HG03342 (cell line): ENCODE measurements around the gene CASZ1.

Experiments
- ATAC-seq: cut with Tn5 transposase; IDR thresholded peaks from one replicate; pipeline ENCODE4 v1.9.1; 2021; ENCODE audit warnings: mild to moderate bottlenecking, moderate library complexity; ENCODE audit not compliant: unreplicated experiment

CASZ1 gene

DNA sequence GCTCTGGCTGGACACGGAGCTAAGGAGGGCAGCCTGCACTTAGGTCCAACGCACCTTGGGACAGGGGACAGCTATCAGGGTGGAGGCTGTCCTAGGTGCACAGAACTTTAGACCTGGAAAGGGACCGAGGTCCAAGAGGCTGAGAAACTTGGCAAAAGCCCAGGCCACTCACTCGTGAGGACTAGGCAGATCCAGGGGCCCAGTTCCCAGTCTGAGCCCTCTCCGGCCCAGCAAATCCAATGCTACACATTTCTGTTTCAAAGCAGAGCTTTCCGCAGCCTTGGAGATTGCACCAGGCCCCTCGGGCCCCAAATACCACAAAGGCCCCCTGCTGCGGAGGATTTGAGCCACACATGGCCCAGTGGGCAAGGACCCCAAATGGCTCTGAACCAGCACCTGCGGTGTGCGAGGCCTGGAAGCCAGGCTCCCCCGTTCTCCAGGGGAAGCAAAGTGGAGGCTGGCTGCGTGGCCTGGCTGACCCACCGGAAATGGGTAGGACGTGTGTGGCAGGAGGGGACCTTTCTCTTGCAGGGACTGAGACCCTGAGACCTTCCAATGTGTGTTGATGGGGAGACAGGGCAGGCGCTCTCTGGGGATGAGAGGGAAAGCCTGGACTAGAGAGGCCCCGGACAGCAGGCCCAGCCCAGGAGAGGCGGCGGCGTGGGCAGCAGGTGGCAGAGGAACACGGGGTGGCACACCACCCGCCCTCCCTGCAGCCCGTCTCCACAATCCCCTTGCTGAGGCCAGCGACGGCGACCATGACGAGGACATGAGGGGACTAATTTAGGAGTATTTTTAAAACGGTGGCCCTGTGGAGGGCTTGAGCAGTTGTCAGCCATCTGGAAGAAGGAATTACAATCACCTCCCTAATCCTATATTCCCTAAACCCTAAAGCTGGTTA is 118.7 kb downstream of the CASZ1 start:
- no peak for ATAC-seq

- ATAC-seq = no peak
Measured at GRCh38 chr1:10676963-10677362, 119.5 kb downstream of the CASZ1 start.

- no peak for ATAC-seq
Measured at GRCh38 chr1:10675813-10676212, 120.6 kb downstream of the CASZ1 start.

GRCh38 chr1:10674700-10675609 is 121.5 kb downstream of the CASZ1 start:
- no peak for ATAC-seq

DNA sequence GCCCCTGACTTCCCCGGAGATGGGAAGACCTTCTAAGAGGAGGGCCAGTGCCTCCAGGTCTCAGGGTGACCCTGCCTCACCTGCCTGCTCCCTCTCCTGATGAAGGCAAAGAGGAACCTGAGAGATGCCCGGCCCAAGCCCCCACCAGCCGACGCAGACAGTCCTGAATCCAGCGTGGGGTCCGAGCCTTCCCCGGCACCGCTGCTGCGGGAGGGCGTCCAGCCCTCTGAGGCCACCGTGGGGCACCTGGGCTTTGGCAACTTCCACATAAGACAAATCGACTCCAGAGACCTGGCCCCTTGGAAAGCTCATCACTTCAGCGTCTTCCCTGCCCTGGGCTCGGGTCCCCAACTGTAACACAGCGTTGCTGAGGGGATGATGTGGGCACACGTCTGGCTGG is 122.2 kb downstream of the CASZ1 start:
- ATAC-seq = no peak

- ATAC-seq = no peak
Measured at GRCh38 chr1:10673109-10673711, 123.2 kb downstream of the CASZ1 start.

DNA sequence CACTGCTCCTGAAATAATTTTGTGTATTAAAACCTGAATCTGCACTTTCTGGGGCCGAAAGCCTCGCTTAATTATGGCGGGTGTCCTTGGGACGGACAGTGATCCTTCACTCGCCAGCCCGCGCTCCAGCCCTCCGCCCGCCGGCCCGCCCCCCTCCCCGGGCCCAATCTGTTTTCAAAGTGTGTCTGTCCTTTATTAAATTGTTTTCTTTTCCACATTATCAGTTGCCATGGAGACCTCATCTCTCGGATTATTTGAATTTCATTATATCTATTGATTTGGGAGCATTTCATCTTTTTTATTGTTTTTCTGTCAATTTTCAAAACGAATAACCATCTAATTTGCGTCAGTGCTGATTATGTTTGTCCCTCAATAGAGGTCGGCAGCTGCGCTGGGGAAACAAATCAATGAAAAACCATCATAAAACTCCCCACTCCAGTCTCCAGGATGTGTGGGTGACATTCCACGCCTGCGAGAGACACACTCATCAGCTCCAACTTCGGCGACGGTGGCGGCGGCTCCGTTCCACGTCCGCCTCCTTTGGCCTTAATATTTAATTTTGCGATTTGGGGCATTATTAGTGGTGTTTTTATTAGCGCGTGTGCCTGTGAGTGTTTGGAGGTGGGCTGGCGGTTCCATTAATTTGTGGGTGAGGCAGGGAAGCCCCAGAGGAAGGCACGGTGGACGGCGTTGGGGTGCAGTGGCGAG is 123.9 kb downstream of the CASZ1 start:
- no peak for ATAC-seq

DNA sequence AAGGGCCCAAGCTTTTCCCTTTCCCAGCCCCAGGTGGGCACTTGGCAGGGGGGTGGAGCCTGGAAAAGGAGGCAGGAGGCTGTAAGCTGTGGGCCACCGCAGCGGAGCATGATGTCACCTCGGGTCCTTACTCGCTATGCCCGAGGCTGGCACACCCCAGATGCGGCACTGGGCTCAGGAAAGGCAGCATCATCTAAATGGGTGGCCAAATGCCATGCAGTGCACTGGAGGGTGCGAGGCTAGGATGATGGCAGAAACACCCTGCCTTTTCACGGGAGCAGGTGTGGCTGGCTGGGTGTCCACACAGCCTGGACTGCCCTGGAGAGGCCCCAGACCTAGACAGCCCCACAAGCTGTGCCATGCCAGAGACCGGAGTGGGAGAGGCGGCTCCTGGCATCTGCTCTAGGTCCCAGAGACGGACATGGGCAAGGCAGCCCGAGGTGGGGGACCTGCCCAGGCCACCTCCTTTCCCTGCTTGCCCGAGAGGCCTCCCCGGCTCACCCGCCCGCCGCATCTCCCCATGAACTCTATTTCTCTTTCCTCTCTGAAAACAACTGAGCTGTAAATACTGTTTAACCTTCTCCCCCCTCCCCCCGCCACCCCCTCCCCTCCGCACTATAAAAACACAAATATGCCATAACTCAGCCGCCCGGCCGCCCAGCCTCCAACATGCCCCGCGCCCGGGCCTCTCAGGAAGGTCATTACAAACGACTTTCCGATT is 124.7 kb downstream of the CASZ1 start:
- ATAC-seq = no peak

- no peak for ATAC-seq
Measured at GRCh38 chr1:10671090-10671489, 125.4 kb downstream of the CASZ1 start.

- ATAC-seq = no peak
Measured at GRCh38 chr1:10670190-10670589, 126.3 kb downstream of the CASZ1 start.

GRCh38 chr1:10669570-10669969 is 126.9 kb downstream of the CASZ1 start:
- no peak for ATAC-seq

GRCh38 chr1:10667861-10668761 is 128.3 kb downstream of the CASZ1 start:
- no peak for ATAC-seq

DNA sequence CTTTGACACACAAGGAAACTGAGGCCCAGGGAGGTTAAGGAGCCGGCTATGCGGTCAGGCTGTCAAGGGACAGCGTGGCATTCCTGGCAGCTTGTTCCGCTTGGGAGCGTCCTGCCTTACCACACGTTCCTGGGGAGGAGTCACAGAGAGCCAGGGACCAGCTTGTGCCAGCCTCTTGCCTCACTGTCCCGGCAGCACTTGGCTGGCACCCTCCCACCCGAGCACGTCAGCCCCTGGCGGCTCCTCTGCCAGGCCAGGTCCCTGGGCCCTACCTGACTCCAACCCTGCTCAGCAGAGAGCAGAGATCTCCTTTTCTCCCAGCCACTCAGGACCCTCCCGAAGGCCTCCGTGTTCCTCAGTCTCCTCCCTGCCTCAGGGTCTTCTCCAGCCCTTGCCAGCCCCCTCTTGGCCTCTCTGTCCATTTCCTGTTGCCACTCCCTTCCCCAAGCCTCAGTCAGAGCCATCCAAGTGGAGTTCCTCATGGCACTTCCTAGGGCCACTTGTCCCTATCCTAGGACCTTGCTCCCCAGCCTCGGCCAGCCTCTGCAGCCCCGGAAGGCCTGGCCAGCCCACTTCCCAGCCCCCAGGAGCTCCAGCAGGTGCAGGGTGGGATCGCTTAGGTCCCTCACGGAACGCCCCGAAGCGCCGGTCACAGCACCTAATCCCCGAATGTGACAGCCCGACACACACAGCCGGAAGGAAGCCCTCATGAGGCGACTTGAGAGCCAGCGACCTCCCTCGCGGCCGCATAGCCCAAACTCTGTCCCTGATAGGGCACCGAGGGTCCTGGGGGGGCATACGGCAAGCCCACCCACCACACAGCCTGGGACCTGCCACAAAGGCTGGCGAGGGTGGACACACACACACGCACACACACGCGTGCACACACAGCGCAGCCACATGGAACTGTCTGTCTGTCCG is 130.3 kb downstream of the CASZ1 start:
- ATAC-seq = no peak

- no peak for ATAC-seq
Measured at GRCh38 chr1:10665226-10665625, 131.2 kb downstream of the CASZ1 start.

- ATAC-seq = no peak
Measured at GRCh38 chr1:10664251-10664650, 132.2 kb downstream of the CASZ1 start.

- no peak for ATAC-seq
Measured at GRCh38 chr1:10663678-10664035, 132.8 kb downstream of the CASZ1 start.

DNA sequence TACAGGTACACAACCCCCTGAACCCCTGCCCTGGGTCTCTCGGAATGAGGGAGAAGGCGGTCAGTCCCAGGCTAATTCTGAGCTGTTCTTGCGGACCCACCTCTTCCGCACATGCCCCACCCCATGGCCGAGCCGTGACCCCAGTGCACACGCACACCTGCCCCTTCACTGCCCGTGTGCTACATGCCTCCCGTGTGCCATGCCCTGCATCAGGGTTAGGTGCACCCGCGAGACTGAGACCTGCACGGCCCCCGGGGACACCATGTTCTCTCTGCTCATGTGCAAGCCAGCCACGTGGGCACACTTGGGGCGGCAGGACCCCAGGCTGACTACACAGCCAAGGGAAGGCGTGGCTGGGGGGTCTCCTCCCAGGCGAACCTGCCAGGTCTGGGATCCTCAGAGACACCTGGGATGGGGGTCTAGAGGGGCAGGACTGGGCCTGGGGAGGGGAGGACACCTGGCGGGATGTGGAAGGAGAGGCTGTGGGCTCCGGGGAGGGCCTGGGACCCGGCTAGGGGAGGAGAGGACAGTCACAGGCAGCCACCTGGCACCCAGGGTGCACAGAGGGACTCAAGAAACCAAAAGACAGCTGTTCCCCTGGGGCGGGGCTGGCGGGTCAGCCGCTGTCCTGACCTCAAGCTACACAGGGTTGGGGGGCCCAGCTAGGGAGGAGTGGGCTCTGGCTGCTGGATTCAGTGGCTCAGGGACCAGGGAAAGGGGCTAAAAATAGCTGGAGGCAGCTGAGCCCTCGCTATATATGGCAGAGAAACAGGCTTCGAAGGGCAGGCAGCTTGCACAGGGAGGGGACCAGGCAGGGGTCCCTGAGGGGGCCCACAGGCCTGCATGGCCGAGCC is 133.4 kb downstream of the CASZ1 start:
- ATAC-seq = no peak
